DND-41 (cell line): ENCODE results near the gene DLG1.

Source experiments
- EZH2 ChIP-seq: IDR thresholded peaks from 3 replicates; pipeline ENCODE4 v1.6.1; 2012; ENCODE audit warnings: borderline replicate concordance, low read depth, mild to moderate bottlenecking, moderate library complexity, low read length, inconsistent platforms; ENCODE audit not compliant: severe bottlenecking
- TF ChIP-seq, protein P1 (sequence below): IDR thresholded peaks from 2 replicates; pipeline ENCODE4 v1.5.1; 2012; ENCODE audit warnings: borderline replicate concordance, low read length, moderate library complexity, mild to moderate bottlenecking; ENCODE audit not compliant: poor library complexity, severe bottlenecking; ENCODE audit errors: extremely low read depth

DNA sequence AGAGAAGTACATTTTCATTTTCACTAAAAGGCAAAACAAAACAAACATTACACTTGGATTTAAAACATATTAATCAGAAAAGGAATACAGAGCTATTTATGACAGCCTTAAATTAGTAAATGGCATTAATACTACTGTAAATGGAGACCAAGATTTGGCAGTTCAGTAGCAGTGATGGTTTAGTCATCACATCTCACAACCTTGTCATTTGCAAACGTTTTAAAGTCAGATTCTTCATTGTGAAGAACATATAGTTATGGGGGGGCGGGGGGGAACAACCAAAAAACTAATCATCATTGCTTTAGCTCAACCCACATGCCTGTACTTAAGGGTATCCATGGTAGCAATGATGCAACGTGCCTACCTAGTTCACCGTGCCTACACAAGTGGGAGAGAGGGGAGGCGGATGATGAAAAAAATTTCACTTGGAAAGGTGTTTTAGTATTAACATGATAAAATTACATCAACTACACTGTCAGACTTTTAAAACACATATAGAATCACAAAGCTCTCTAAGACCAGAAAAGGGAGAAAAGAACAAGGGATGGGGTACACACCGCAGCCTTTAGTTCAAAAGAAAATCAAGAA is 40.1 kb downstream of the DLG1 start:
- TF ChIP-seq, protein P1, sequence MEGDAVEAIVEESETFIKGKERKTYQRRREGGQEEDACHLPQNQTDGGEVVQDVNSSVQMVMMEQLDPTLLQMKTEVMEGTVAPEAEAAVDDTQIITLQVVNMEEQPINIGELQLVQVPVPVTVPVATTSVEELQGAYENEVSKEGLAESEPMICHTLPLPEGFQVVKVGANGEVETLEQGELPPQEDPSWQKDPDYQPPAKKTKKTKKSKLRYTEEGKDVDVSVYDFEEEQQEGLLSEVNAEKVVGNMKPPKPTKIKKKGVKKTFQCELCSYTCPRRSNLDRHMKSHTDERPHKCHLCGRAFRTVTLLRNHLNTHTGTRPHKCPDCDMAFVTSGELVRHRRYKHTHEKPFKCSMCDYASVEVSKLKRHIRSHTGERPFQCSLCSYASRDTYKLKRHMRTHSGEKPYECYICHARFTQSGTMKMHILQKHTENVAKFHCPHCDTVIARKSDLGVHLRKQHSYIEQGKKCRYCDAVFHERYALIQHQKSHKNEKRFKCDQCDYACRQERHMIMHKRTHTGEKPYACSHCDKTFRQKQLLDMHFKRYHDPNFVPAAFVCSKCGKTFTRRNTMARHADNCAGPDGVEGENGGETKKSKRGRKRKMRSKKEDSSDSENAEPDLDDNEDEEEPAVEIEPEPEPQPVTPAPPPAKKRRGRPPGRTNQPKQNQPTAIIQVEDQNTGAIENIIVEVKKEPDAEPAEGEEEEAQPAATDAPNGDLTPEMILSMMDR = no peak
- TF ChIP-seq EZH2 = no peak
